Gastroesophageal sphincter (tissue), 4 donors: ENCODE measurements around the gene S1PR2. TPM values are rescaled to one million over a fixed set of nuclear protein-coding genes. Genes with fewer than 3 reads are reported as not detected.

Experiments used
- ATAC-seq: fragments of 150-250 bp; one replicate; pipeline ENCODE4 v1.9.1; 2016; ENCODE audit warnings: mild to moderate bottlenecking, moderate library complexity
- H3K27ac ChIP-seq, 4 donors: fragments of 200-600 bp; sonication (generic) in 3 of 4; 1 replicate in 3 of 4; 2 replicates in 1 of 4; pipeline ENCODE4 v1.5.1; 2016 to 2019
- H3K27me3 ChIP-seq: fragments of 200-600 bp; sonication (generic); one replicate; pipeline ENCODE4 v1.5.1; 2019
- H3K36me3 ChIP-seq, 2 donors: fragments of 200-600 bp; sonication (generic); one replicate each; pipeline ENCODE4 v1.5.1; 2019; ENCODE audit warnings: control low read depth in 1 of 2
- H3K4me1 ChIP-seq, 3 donors: fragments of 200-600 bp; sonication (generic); 1 replicate in 2 of 3; 2 replicates in 1 of 3; pipeline ENCODE4 v1.5.1; 2016 to 2019; ENCODE audit warnings: control low read depth in 2 of 3
- H3K4me3 ChIP-seq, 2 donors: fragments of 200-600 bp; sonication (generic); one replicate each; pipeline ENCODE4 v1.5.1; 2019; ENCODE audit warnings: mild to moderate bottlenecking in 1 of 2, moderate library complexity in 1 of 2
- H3K9me3 ChIP-seq, 3 donors: fragments of 200-600 bp; sonication (generic); one replicate each; pipeline ENCODE4 v1.5.1; 2017 to 2019; ENCODE audit warnings: control low read depth in 2 of 3
- EP300 ChIP-seq: sonication (generic); formaldehyde crosslinking; IDR thresholded peaks from one replicate; pipeline ENCODE4 v1.6.1; 2017; ENCODE audit warnings: antibody characterized with exemption, mild to moderate bottlenecking
- POLR2A ChIP-seq, 2 donors: fragments of 450-650 bp; IDR thresholded peaks; one replicate each; pipeline ENCODE4 v1.6.1; 2017; ENCODE audit warnings: antibody characterized with exemption in 2 of 2, mild to moderate bottlenecking in 2 of 2, moderate library complexity in 1 of 2
- POLR2AphosphoS5 ChIP-seq: sonication (generic); formaldehyde crosslinking; IDR thresholded peaks from one replicate; pipeline ENCODE4 v1.6.1; 2017; ENCODE audit warnings: antibody characterized with exemption
- WGBS, 2 donors: methylation state at CpG; one replicate each; pipeline ENCODE4 v1.1.5; 2018; ENCODE audit warnings: low coverage in 1 of 2; 5-methylcytosine and 5-hydroxymethylcytosine counted together
- total RNA-seq, 4 donors: library from RNA; depleted of rRNA; stranded (reverse); fragments of >200 nt; gene quantifications; one replicate each; pipeline ENCODE4 v1.1.0, GENCODE V29; 2016
- TF ChIP-seq, protein P1 (sequence below), 4 experiments: fragments of 200-600 bp in 2 of 4; fragments of 450-650 bp in 2 of 4; sonication (generic) in 1 of 4; IDR thresholded peaks; one replicate each; pipeline ENCODE4 v1.5.1; 2017 to 2019; ENCODE audit warnings: antibody characterized with exemption in 4 of 4, mild to moderate bottlenecking in 2 of 4, moderate library complexity in 2 of 4

Gene S1PR2
- total RNA-seq, 4 donors from 2014 or later, result 7.5 to 24.5 (median 16.7) TPM

DNA sequence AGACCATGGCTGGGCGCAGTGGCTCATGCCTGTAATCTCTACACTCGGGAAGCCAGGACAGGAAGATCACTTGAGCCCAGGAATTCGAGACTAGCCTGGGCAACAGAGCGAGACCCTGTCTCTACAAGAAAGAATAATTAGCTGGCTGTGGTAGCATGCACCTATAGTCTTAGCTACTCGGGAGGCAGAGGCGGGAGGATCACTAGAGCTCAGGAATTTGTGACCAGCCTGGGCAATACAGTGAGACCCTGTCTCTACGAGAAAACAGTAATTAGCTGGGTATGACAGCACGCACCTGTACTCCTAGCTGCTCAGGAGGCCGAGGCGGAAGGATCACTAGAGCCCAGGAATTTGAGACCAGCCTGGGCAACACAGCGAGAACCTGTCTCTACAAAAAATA lies 43.8 kb downstream of the S1PR2 start:
- 85 to 87% methylated on average over 6 to 9 of the region's 11 CpGs for WGBS, 2 donors
- Histone ChIP-seq H3K9me3 (no peaks in the 10 kb centered on the region), H3K4me3 (no peak overlapping the region), H3K27ac (no peak overlapping the region), H3K4me1 (peaks cover 0 to 10% (median 0%) of the 10 kb centered on the region in 3 donors), H3K27me3 (no peaks in the 10 kb centered on the region), H3K36me3 (peaks cover 0 to 26% of the 10 kb centered on the region in 2 donors)
- TF ChIP-seq POLR2AphosphoS5, result no peak
- TF ChIP-seq EP300, result no peak
- TF ChIP-seq, protein P1, sequence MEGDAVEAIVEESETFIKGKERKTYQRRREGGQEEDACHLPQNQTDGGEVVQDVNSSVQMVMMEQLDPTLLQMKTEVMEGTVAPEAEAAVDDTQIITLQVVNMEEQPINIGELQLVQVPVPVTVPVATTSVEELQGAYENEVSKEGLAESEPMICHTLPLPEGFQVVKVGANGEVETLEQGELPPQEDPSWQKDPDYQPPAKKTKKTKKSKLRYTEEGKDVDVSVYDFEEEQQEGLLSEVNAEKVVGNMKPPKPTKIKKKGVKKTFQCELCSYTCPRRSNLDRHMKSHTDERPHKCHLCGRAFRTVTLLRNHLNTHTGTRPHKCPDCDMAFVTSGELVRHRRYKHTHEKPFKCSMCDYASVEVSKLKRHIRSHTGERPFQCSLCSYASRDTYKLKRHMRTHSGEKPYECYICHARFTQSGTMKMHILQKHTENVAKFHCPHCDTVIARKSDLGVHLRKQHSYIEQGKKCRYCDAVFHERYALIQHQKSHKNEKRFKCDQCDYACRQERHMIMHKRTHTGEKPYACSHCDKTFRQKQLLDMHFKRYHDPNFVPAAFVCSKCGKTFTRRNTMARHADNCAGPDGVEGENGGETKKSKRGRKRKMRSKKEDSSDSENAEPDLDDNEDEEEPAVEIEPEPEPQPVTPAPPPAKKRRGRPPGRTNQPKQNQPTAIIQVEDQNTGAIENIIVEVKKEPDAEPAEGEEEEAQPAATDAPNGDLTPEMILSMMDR (IDR thresholded peaks at IDR 0.05), result no peak
- TF ChIP-seq POLR2A (IDR thresholded peaks at IDR 0.05), result no peak
- ATAC-seq, result no peak

GRCh38 chr19:10184636-10185035 lies 46.5 kb downstream of the S1PR2 start:
- no peak for ATAC-seq
- Histone ChIP-seq H3K27me3 (no peaks in the 10 kb centered on the region), H3K4me3 (no peak overlapping the region), H3K36me3 (peaks cover 0 to 48% of the 10 kb centered on the region in 2 donors), H3K9me3 (no peaks in the 10 kb centered on the region), H3K27ac (no peak overlapping the region), H3K4me1 (no peaks in the 10 kb centered on the region)
- 80 to 100% methylated on average over 1 of the region's 5 CpGs for WGBS, 2 donors
- no peak for TF ChIP-seq POLR2A (IDR thresholded peaks at IDR 0.05)
- TF ChIP-seq, protein P1 (IDR thresholded peaks at IDR 0.05), result no peak
- no peak for TF ChIP-seq POLR2AphosphoS5
- no peak for TF ChIP-seq EP300

GRCh38 chr19:10183926-10184325 lies 47.2 kb downstream of the S1PR2 start:
- peaks cover 0 to 55% of the 10 kb centered on the region in 2 donors for H3K36me3 ChIP-seq
- no peak overlapping the region for H3K27ac ChIP-seq
- H3K9me3 ChIP-seq, result no peaks in the 10 kb centered on the region
- TF ChIP-seq POLR2AphosphoS5 (no peak), POLR2A (IDR thresholded peaks at IDR 0.05) (no peak), EP300 (no peak)
- TF ChIP-seq, protein P1 (IDR thresholded peaks at IDR 0.05), result no peak
- H3K4me1 ChIP-seq, result no peaks in the 10 kb centered on the region
- no peaks in the 10 kb centered on the region for H3K27me3 ChIP-seq
- no peak overlapping the region for H3K4me3 ChIP-seq
- no peak for ATAC-seq
- WGBS, 2 donors, result 88 to 93% methylated on average over 2 to 3 of the region's 3 CpGs

DNA sequence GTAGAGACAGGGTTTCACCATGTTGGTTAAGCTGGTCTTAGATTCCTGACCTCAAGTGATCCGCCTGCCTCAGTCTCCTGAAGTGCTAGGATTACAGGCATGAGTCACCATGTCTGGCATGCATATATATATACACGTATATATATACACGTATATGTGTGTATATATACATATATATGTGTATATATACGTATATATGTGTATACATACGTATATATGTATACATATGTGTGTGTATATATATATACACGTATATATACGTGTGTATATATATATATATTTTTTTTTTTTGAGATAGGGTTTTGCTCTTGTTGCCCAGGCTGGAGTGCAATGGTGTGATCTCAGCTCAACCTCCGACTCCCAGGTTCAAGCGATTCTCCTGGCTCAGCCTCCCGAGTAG lies 48.3 kb downstream of the S1PR2 start:
- no peak overlapping the region for H3K4me3 ChIP-seq
- no peaks in the 10 kb centered on the region for H3K4me1 ChIP-seq
- H3K9me3 ChIP-seq, result no peaks in the 10 kb centered on the region
- no peak for ATAC-seq
- TF ChIP-seq EP300 (no peak), POLR2AphosphoS5 (no peak), POLR2A (IDR thresholded peaks at IDR 0.05) (no peak)
- TF ChIP-seq, protein P1 (IDR thresholded peaks at IDR 0.05), result no peak
- WGBS, 2 donors, result 70 to 82% methylated on average over 6 to 9 of the region's 10 CpGs
- H3K36me3 ChIP-seq, result peaks cover 0 to 65% of the 10 kb centered on the region in 2 donors
- H3K27me3 ChIP-seq, result no peaks in the 10 kb centered on the region
- H3K27ac ChIP-seq, result no peak overlapping the region

DNA sequence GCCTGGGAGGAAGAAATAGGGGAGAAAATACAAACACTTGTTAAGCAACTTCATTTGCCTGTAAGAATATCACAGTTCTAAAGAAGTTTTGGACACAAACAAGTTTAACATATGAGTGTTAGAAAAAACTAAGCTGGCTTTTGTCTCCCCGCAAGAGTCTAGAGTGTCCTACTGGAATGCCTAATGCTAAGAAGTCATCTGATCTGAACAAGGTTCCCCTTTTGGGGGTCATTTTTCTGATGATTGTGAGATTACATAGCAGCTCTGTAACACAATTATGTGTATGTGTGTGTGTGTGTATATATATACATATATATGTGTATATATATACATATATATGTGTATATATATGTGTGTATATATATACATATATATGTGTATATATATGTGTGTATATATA lies 49.1 kb downstream of the S1PR2 start:
- Histone ChIP-seq H3K4me3 (no peak overlapping the region), H3K9me3 (no peaks in the 10 kb centered on the region), H3K36me3 (peaks cover 0 to 71% of the 10 kb centered on the region in 2 donors), H3K27me3 (no peaks in the 10 kb centered on the region), H3K27ac (no peak overlapping the region), H3K4me1 (no peaks in the 10 kb centered on the region)
- ATAC-seq, result no peak
- TF ChIP-seq POLR2AphosphoS5 (no peak), POLR2A (IDR thresholded peaks at IDR 0.05) (no peak), EP300 (no peak)
- TF ChIP-seq, protein P1 (IDR thresholded peaks at IDR 0.05), result no peak
- 69 to 75% methylated on average over 1 of the region's 1 CpG for WGBS, 2 donors
